H1 (cell line): ENCODE measurements around the gene RNF31. TPM values are rescaled to one million over a fixed set of nuclear protein-coding genes. Genes with fewer than 3 reads are reported as not detected.

ENCODE experiments used
- CTCF ChIA-PET: fragments of 300-600 bp; sonication (Branson Sonifier 250); formaldehyde crosslinking; loops from one replicate; lab custom pipeline; 2021; ENCODE audit not compliant: partially characterized antibody; lab: Charles Lee
- POLR2A ChIA-PET: fragments of 300-600 bp; sonication (Branson Sonifier 250); formaldehyde crosslinking; loops from one replicate; lab custom pipeline; 2021; ENCODE audit warnings: inconsistent platforms; ENCODE audit not compliant: partially characterized antibody; lab: Charles Lee
- DNase-seq, 2 experiments: peaks; one replicate each; pipeline versions ENCODE4 v3.0.0 to v3.0.0-alpha.2; 2010 to 2022; ENCODE audit warnings: low spot score in 2 of 2, low read depth in 1 of 2, mixed read lengths in 1 of 2
- FAIRE-seq: peaks from 2 replicates; lab custom pipeline; 2011; peaks lifted over from hg19 to GRCh38; lab: Jason Lieb, UNC
- H2AFZ ChIP-seq: 2 replicates; pipeline ENCODE4 v1.8.1; 2012; ENCODE audit warnings: low read length, inconsistent platforms
- H2AK5ac ChIP-seq: 2 replicates; pipeline ENCODE4 v1.6.1; 2013; ENCODE audit warnings: low read depth, low read length
- H2BK120ac ChIP-seq: replicated peaks from 2 replicates; pipeline ENCODE3; 2013; ENCODE audit warnings: low read depth, low read length, inconsistent platforms
- H2BK12ac ChIP-seq: 2 replicates; pipeline ENCODE4 v1.6.1; 2013; ENCODE audit warnings: low read depth, low read length
- H2BK15ac ChIP-seq: 2 replicates; pipeline ENCODE4 v1.6.1; 2013; ENCODE audit warnings: low read length
- H2BK20ac ChIP-seq: 2 replicates; pipeline ENCODE4 v1.6.1; 2013; ENCODE audit warnings: low read length
- H2BK5ac ChIP-seq: 2 replicates; pipeline ENCODE4 v1.6.1; 2013; ENCODE audit warnings: low read depth, low read length
- H3K14ac ChIP-seq: 2 replicates; pipeline ENCODE4 v1.6.1; 2013; ENCODE audit warnings: inconsistent platforms; ENCODE audit not compliant: insufficient read length
- H3K18ac ChIP-seq: 2 replicates; pipeline ENCODE4 v1.6.1; 2013; ENCODE audit warnings: low read length; ENCODE audit errors: extremely low read depth
- H3K23ac ChIP-seq: 2 replicates; pipeline ENCODE4 v1.6.1; 2013; ENCODE audit warnings: inconsistent platforms; ENCODE audit not compliant: insufficient read length
- H3K23me2 ChIP-seq: 2 replicates; pipeline ENCODE4 v1.6.1; 2013; ENCODE audit warnings: low read depth, low read length
- H3K27ac ChIP-seq: 2 replicates; pipeline ENCODE4 v1.6.1; 2011; ENCODE audit warnings: low read depth, low read length, inconsistent platforms
- H3K27me3 ChIP-seq, 4 experiments: replicated peaks in 1 of 4; 1 replicate in 1 of 4; 2 replicates in 3 of 4; pipeline versions ENCODE4 v1.6.1 to v1.8.1; 2011 to 2013; ENCODE audit warnings: low read length in 3 of 4, mild to moderate bottlenecking in 3 of 4, inconsistent platforms in 2 of 4, mixed read lengths in 2 of 4, moderate library complexity in 1 of 4; ENCODE audit not compliant: control insufficient read depth in 3 of 4, insufficient read depth in 3 of 4; ENCODE audit errors: extremely low read depth in 1 of 4
- H3K36me3 ChIP-seq, 4 experiments: 2 replicates each; pipeline versions ENCODE4 v1.6.1 to v1.8.1; 2011 to 2013; ENCODE audit warnings: mild to moderate bottlenecking in 4 of 4, low read length in 3 of 4, moderate library complexity in 2 of 4, control low read depth in 1 of 4, inconsistent platforms in 1 of 4; ENCODE audit not compliant: insufficient read depth in 4 of 4, control insufficient read depth in 2 of 4
- H3K4ac ChIP-seq: replicated peaks from 2 replicates; pipeline ENCODE3; 2013; ENCODE audit warnings: low read length, low read depth, mixed read lengths, inconsistent platforms; ENCODE audit not compliant: insufficient read length
- H3K4me1 ChIP-seq, 4 experiments: replicated peaks in 1 of 4; 1 replicate in 1 of 4; 2 replicates in 3 of 4; pipeline versions ENCODE4 v1.6.1 to v1.8.1; 2011 to 2013; ENCODE audit warnings: low read length in 3 of 4, inconsistent platforms in 2 of 4, mixed read lengths in 1 of 4; ENCODE audit not compliant: insufficient read depth in 4 of 4, control insufficient read depth in 3 of 4
- H3K4me2 ChIP-seq, 2 experiments: 2 replicates each; pipeline versions ENCODE4 v1.6.1 to v1.8.1; 2011 to 2013; ENCODE audit warnings: low read depth in 2 of 2, low read length in 2 of 2, control low read depth in 1 of 2, inconsistent platforms in 1 of 2, mild to moderate bottlenecking in 1 of 2; ENCODE audit not compliant: insufficient read depth in 1 of 2
- H3K4me3 ChIP-seq, 4 experiments: fragments of 200-600, 300-600 bp in 1 of 4; sonication (generic), shearing (Covaris generic), sonication (Bioruptor Twin) in 1 of 4; 2 replicates each; pipeline versions ENCODE4 v1.5.1 to v1.8.1; 2011 to 2016; ENCODE audit warnings: low read length in 4 of 4, low read depth in 3 of 4, control low read depth in 2 of 4, inconsistent platforms in 2 of 4, mild to moderate bottlenecking in 2 of 4, mixed read lengths in 1 of 4, moderate library complexity in 1 of 4; ENCODE audit not compliant: insufficient read depth in 2 of 4; ENCODE audit errors: extremely low read depth in 1 of 4
- H3K56ac ChIP-seq: replicated peaks from 2 replicates; pipeline ENCODE3; 2013; ENCODE audit warnings: low read depth, mild to moderate bottlenecking, mixed read lengths, low read length, inconsistent platforms; ENCODE audit not compliant: insufficient read length
- H3K79me1 ChIP-seq: 2 replicates; pipeline ENCODE4 v1.6.1; 2013; ENCODE audit warnings: low read depth, low read length, control low read depth
- H3K79me2 ChIP-seq, 2 experiments: 2 replicates each; pipeline versions ENCODE4 v1.6.1 to v1.8.1; 2012 to 2013; ENCODE audit warnings: low read length in 2 of 2, mild to moderate bottlenecking in 2 of 2, inconsistent platforms in 1 of 2; ENCODE audit not compliant: insufficient read depth in 2 of 2, control insufficient read depth in 1 of 2
- H3K9ac ChIP-seq, 4 experiments: replicated peaks in 1 of 4; 1 replicate in 1 of 4; 2 replicates in 3 of 4; pipeline versions ENCODE4 v1.6.1 to v1.8.1; 2011 to 2013; ENCODE audit warnings: low read depth in 3 of 4, low read length in 3 of 4, control low read depth in 2 of 4, mild to moderate bottlenecking in 2 of 4, moderate library complexity in 2 of 4, inconsistent platforms in 1 of 4; ENCODE audit errors: extremely low read depth in 1 of 4
- H3K9me3 ChIP-seq, 2 experiments: 2 replicates each; pipeline versions ENCODE4 v1.6.1 to v1.8.1; 2012 to 2013; ENCODE audit warnings: mild to moderate bottlenecking in 2 of 2, moderate library complexity in 2 of 2, control low read depth in 1 of 2, inconsistent platforms in 1 of 2, low read depth in 1 of 2, low read length in 1 of 2, mixed read lengths in 1 of 2; ENCODE audit not compliant: insufficient read depth in 2 of 2
- H4K20me1 ChIP-seq, 2 experiments: replicated peaks in 1 of 2; 2 replicates each; pipeline versions ENCODE3 to v1.8.1; 2011 to 2013; ENCODE audit warnings: inconsistent platforms in 2 of 2, low read length in 2 of 2, mild to moderate bottlenecking in 1 of 2; ENCODE audit not compliant: insufficient read depth in 2 of 2, control insufficient read depth in 1 of 2
- H4K5ac ChIP-seq: 2 replicates; pipeline ENCODE4 v1.6.1; 2013; ENCODE audit warnings: low read length, low read depth, mixed read lengths, inconsistent platforms; ENCODE audit not compliant: insufficient read length
- H4K8ac ChIP-seq: 2 replicates; pipeline ENCODE4 v1.8.0; 2013; ENCODE audit warnings: mild to moderate bottlenecking, moderate library complexity, low read length, inconsistent platforms; ENCODE audit not compliant: insufficient read depth; ENCODE audit errors: extremely low read depth
- H4K91ac ChIP-seq: replicated peaks from 2 replicates; pipeline ENCODE3; 2013; ENCODE audit warnings: low read length, mixed read lengths, inconsistent platforms; ENCODE audit not compliant: insufficient read length
- BRCA1 ChIP-seq: IDR thresholded peaks from 2 replicates; pipeline ENCODE4 v1.6.1; 2012; ENCODE audit warnings: low read depth, low read length, improper control_type of control experiment
- CHD1 ChIP-seq: IDR thresholded peaks from 2 replicates; pipeline ENCODE4 v1.6.1; 2012; ENCODE audit warnings: low read depth, low read length, improper control_type of control experiment
- CTBP2 ChIP-seq: IDR thresholded peaks from 2 replicates; pipeline ENCODE4 v1.7.0; 2011; ENCODE audit warnings: borderline replicate concordance, mild to moderate bottlenecking, moderate library complexity, mixed read lengths, low read length; ENCODE audit not compliant: insufficient read depth, insufficient read length
- JUND ChIP-seq: IDR thresholded peaks from 2 replicates; pipeline ENCODE4 v1.6.1; 2011; ENCODE audit warnings: mild to moderate bottlenecking, improper control_type of control experiment, low read length
- KDM5A ChIP-seq: fragments of 200-600 bp; IDR thresholded peaks from 2 replicates; pipeline ENCODE4 v1.7.1; 2012; ENCODE audit warnings: mild to moderate bottlenecking, low read length, inconsistent platforms, mixed read lengths
- RAD21 ChIP-seq, 2 experiments: IDR thresholded peaks in 1 of 2; conservative IDR thresholded peaks in 1 of 2; 2 replicates each; pipeline ENCODE4 v1.6.1; 2011; ENCODE audit warnings: low read depth in 2 of 2, low read length in 2 of 2, improper control_type of control experiment in 1 of 2, inconsistent platforms in 1 of 2, mild to moderate bottlenecking in 1 of 2, moderate library complexity in 1 of 2
- SIRT6 ChIP-seq: IDR thresholded peaks from one replicate; pipeline ENCODE4 v1.7.1; 2012; ENCODE audit warnings: low read length, inconsistent platforms
- SIX5 ChIP-seq: IDR thresholded peaks from 2 replicates; pipeline ENCODE4 v1.6.1; 2011; ENCODE audit warnings: mild to moderate bottlenecking, low read depth, low read length
- SP2 ChIP-seq: IDR thresholded peaks from 2 replicates; pipeline ENCODE4 v1.6.1; 2012; ENCODE audit warnings: mild to moderate bottlenecking, low read length, inconsistent platforms
- SRF ChIP-seq: IDR thresholded peaks from 2 replicates; pipeline ENCODE4 v1.6.1; 2011; ENCODE audit warnings: mild to moderate bottlenecking, low read depth, low read length, moderate library complexity
- TAF1 ChIP-seq: IDR thresholded peaks from 2 replicates; pipeline ENCODE4 v1.6.1; 2011; ENCODE audit warnings: mild to moderate bottlenecking, low read depth, low read length
- USF2 ChIP-seq: IDR thresholded peaks from 2 replicates; pipeline ENCODE4 v1.6.1; 2011; ENCODE audit warnings: low read length, improper control_type of control experiment
- WGBS, 2 experiments: shearing (Covaris generic) in 1 of 2; methylation state at CpG; one replicate each; pipeline versions ENCODE4 v1.1.6 to v1.1.7; 2013 to 2015; ENCODE audit warnings: low lambda C conversion rate in 2 of 2, mixed read lengths in 2 of 2, inconsistent platforms in 1 of 2, low coverage in 1 of 2, missing lambda C conversion rate in 1 of 2; ENCODE audit not compliant: insufficient replicate concordance in 2 of 2, insufficient coverage in 1 of 2, insufficient read length in 1 of 2; ENCODE audit errors: extremely low coverage in 1 of 2, missing lambda C conversion rate in 1 of 2; 5-methylcytosine and 5-hydroxymethylcytosine counted together
- polyA plus RNA-seq, 7 experiments: library from polyadenylated mRNA; depleted of rRNA in 3 of 7; stranded (reverse) in 5 of 7; unstranded in 2 of 7; fragments of >200 nt in 5 of 7; fragments of 200-250 nt in 2 of 7; gene quantifications; 1 replicate in 5 of 7; 2 replicates in 1 of 7; 4 replicates in 1 of 7; pipeline versions ENCODE4 v1.2.1 to v1.2.3, GENCODE V29; 2011 to 2013; ENCODE audit warnings: missing spikeins in 2 of 7, mixed read lengths in 2 of 7
- total RNA-seq: library from RNA; stranded (reverse); fragmentation: NEBNext Ultra II Directional; extraction: Animal tissue kit (Norgen Biotek cat#: 25700); gene quantifications from 2 replicates; pipeline ENCODE4 v1.2.1, GENCODE V29; 2021

The RNF31 gene
- total and polyA plus RNA-seq, 2 of the 8 experiments (the other 6 are each of a cell fraction or from before 2014, with no cell fraction given) = 17.5 to 72.0 TPM

GRCh38 chr14:24151404-24152080 is 4.2 kb downstream of the RNF31 start:
- Histone ChIP-seq H2BK15ac (no peak overlapping the region), H4K91ac (no peak overlapping the region), H2AK5ac (no peak overlapping the region), H3K18ac (no peak overlapping the region), H2BK5ac (no peak overlapping the region), H3K4me1 (peaks cover 0 to 6% (median 3%) of the 10 kb centered on the region in 4 experiments; a peak in 4 of 7 replicates), H3K4ac (no peak overlapping the region), H3K23me2 (peaks cover 7% of the 10 kb centered on the region), H2AFZ (no peak overlapping the region), H3K79me2 (peaks cover 0 to 21% of the 10 kb centered on the region in 2 experiments; a peak in 3 of 4 replicates), H3K79me1 (peaks cover 9% of the 10 kb centered on the region; the same call in 1 of the 2 replicates), H3K14ac (no peak overlapping the region), H3K23ac (no peak overlapping the region), H2BK120ac (no peak overlapping the region), H3K4me3 (no peak overlapping the region), H2BK20ac (no peak overlapping the region), H3K9ac (no peak overlapping the region), H3K9me3 (no peaks in the 10 kb centered on the region), H3K56ac (no peak overlapping the region), H4K5ac (no peak overlapping the region), H3K27me3 (no peaks in the 10 kb centered on the region; a peak in 1 of 7 replicates), H3K36me3 (peaks cover 26 to 49% (median 47%) of the 10 kb centered on the region in 4 experiments), H4K20me1 (peaks cover 0 to 23% of the 10 kb centered on the region in 2 experiments), H3K4me2 (no peak overlapping the region), H2BK12ac (no peak overlapping the region), H3K27ac (no peak overlapping the region), H4K8ac (peak overlapping the region; percentile 42; the same call in 1 of the 2 replicates)
- ChIA-PET POLR2A (interaction anchor here (0.6 to 9.6 kb wide), 11 partner anchors 10 to 734 kb away, joined by 3 to 86 read pairs (median 6); partner anchors contain the start of genes CHMP4A, DCAF11, EMC9 and IRF9), CTCF (interaction anchor here (0.8 to 3.4 kb wide), 5 partner anchors 9 to 87 kb away, joined by 3 to 26 read pairs (median 4); partner anchors contain the start of genes DCAF11 and IRF9)
- WGBS, 2 experiments = 89% methylated on average over 15 of the region's 16 CpGs; no CpG with 5 or more reads in 1 of the 2 experiments
- FAIRE-seq (no peak), DNase-seq (no peak)
- no peak for TF ChIP-seq TAF1
- no peak for TF ChIP-seq RAD21 (IDR thresholded peaks at IDR 0.05 in 1 of 2, conservative IDR thresholded peaks at IDR 0.05 in 1 of 2; ENCODE audit: low read depth in 2 of 2, low read length in 2 of 2)
- TF ChIP-seq SIX5 = no peak
- TF ChIP-seq SRF = no peak
- TF ChIP-seq SP2 = no peak
- no peak for TF ChIP-seq JUND
- TF ChIP-seq USF2 = no peak
- TF ChIP-seq SIRT6 = no peak
- TF ChIP-seq CHD1 = no peak
- TF ChIP-seq KDM5A = no peak
- no peak for TF ChIP-seq BRCA1
- no peak for TF ChIP-seq CTBP2
